DMS53 treated with DMSO at 0.1 percent for 48 hours (cell line): Measurements from ENCODE around the gene SDR39U1.

Experiments used
- DNase-seq: peaks from one replicate; lab custom pipeline; 2025; ENCODE audit not compliant: unreplicated experiment; lab: John Stamatoyannopoulos, UW

SDR39U1 gene

GRCh38 chr14:24430143-24430681, 12.4 kb downstream of the SDR39U1 start:
- peak; percentile 35 for DNase-seq

- DNase-seq = peak; percentile 49
Observed at GRCh38 chr14:24429395-24430142, 13.0 kb downstream of the SDR39U1 start, which contains the start of the genes CBLN3 and KHNYN. Gene CBLN3, minus strand, starts transcription at chr14:24429668. Its CDS starts 614 bp downstream, at chr14:24429054. Gene KHNYN, plus strand, starts transcription at chr14:24429954. Its CDS starts 777 bp downstream, at chr14:24430731.

DNA sequence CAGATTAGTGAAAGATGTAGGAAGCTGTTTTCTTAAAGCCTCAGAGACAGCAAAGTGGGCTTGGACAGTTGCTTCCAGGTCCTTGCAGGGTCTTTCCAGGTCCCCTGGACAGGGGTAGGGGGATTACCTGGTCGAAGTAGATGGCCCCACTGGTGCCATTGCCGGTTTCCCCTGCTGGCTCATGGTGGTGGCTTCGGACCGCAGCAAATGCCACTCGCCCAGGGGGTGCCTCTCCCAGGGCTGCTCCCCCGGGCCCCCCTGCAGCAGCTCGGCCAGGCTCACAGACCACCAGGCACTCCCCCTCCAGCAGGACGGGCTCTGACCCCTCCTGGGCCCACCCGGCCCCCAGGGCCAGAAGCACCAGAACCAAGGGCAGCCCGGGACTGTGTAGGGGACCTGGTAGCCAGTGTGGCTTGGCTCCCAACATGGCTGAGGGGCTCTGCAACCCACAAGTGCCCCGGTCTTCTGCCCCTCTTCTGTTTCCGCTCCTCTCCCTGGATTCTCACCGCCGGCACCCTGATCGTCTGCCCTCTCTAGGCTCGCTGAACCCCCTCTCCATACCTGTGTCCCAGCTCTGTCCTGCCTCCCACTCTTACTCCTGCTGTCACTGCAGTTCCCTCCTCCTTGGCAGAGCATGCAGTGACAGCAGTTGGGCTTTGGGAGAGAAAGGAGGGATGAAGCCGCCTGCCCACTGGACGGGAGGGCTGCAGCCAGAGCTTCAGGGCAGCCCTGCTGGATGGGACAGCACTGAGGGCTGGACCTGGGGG, 13.8 kb downstream of the SDR39U1 start:
- no peak for DNase-seq

GRCh38 chr14:24427537-24428508, 14.8 kb downstream of the SDR39U1 start:
- no peak for DNase-seq

DNA sequence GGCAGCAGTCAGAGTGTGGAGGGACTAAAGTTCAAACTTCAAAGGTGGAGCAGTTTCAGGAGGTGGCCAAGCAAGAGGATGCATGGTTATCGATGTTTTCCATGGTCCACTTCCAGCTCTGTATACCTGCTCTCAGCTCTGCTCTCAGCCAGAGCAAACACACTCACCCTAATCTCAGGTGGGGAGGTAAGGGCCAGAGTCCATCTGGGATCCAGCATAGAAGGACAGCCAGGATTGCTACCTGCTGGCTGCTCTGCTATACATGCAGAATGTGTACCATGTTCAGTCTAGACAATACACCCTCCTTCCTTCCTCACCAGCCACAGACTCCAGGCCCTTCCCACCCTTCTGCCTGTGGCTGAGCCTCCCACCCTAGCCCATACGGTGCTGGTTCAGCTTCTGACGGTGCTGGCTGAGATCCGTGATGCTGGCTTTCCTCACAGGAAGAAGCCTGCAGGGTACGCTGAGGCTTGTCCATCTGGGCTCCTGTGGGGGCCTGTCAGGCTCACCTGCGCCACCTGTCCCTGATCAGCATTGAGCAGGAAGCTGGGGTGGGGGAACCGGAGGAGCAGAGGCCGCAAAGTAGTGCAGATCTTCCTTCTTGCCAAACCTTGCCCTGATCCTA, 15.6 kb downstream of the SDR39U1 start:
- peak; percentile 71 for DNase-seq

DNA sequence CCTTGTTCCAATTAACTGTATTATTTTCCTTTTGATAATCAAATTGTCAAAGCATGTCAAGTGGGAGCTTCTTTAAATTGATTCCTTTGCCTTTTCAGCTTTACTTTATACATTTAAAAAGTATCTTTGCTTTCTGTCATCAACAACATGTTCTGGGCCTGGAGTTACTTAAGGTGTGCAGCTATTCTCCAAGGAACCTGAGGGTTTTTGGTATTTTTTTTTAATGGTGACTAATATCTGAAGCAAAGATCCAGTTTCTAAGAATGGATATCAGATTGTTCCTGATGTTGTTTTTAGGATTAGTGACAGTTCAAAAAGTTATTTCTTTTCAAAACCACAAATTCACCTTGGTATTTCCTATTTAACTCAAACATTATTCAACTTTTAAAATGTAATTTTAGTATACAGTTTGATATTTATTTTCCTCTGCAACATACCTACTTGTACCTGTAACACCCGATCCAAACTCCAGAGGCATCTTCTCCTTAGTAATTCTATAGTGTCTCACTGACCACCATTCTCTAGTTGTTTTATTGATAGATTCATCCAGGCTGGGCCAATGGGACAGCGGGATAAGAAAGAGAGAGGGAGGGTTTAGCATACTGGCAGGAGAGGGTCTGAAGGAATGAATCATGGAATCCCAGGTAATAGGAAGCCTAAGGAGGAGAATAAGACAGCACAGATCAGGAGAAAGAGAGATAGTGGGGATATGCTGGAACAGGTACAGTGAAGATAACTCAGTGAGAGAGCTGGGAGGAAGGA, 16.2 kb downstream of the SDR39U1 start:
- DNase-seq = no peak

GRCh38 chr14:24425704-24426103, 16.9 kb downstream of the SDR39U1 start:
- no peak for DNase-seq

DNA sequence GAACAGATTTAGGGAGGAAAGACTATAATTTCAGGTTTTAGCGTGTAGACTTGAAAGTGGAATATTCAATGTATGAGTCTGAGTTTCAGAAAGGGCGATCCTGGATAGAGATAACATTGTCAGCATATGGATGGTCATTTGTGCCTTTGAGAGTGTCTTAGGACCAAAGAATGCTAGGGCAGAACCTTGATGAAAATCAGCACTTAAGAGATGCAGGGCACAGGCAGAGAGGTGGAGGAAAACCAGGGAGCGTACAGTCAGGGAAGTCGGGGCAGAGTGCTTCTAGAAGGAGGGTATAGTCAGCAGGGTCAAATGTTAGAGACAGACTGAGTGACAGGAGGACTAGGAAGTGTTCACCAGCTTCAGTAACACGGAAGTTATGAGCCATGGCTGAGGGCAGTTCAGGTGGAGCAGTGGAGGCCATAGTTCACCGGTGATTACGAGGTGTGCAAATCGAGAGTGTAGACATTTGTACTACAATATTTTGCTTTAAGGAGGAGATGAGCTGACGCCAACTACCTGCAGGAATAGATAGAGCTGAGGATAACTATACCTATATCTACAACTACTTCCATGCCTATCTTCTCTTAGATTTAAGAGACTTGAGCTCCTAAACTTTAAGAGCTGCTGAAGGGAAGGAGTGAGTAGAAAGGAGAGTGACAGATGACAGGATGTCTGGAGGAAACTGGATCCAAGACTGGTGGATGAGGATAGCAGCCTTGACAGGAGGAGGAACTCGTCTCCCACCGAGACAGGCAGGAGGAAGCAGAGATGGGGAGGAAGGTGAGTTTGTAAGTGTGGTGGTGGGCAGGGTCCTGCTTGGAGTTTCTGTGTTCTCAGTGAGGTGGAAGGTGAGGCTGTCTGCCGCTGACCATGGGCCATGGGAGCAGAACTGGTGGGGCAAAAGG, 19.6 kb downstream of the SDR39U1 start:
- no peak for DNase-seq

GRCh38 chr14:24422261-24422660, 20.3 kb downstream of the SDR39U1 start:
- no peak for DNase-seq

DNA sequence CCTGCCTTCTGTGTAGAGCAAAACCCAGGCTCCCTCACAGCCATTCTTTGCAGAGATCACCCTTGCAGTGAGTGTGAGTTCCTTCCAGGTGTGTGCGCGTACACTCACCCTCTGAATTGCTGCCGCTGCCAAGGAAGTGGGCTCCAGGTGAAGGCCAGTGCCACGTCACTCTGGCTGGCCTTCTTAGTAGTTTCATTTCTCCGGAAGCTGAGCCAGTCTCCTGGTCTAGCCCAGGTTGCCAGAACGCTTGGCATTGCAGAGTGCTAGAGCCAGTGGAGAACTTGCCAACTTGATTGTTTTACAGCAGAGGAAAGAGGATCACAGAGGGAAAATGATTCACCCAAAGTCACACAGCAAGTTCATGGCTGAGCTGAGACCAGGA, 24.1 kb downstream of the SDR39U1 start:
- no peak for DNase-seq

DNA sequence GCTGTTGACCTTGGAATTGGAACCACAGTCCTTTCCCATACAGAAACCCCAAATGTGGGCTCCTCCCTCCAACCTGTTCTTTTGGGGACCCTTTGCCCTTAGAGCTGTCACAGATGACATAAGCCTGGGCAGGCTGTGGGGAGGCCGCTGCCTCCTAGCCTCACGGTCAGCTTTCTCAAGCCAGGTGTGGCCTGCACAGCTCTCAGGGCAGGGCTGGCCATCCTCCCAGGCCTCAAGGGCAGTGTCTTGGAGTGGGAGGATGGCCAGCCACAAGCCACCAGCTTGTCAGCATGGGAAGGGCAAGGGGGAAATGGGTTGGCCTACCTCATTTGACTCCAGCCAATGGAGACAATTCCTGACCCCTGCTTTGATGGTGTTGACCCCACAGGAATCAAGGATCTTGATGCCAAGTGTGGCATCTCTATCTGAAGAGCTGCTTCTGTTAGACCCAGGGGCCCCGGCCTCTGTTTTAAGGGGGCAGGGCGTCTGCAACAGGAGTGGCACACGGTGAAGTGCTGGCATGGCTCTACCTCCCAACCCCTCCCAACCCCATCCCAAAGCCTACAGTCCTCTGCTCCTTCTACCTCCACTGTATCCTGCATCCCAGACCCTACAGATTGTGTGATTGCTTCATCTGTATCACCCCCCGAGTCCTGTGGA, 24.6 kb downstream of the SDR39U1 start:
- no peak for DNase-seq

- DNase-seq = no peak
Observed at GRCh38 chr14:24416932-24417619, 25.5 kb downstream of the SDR39U1 start.

DNA sequence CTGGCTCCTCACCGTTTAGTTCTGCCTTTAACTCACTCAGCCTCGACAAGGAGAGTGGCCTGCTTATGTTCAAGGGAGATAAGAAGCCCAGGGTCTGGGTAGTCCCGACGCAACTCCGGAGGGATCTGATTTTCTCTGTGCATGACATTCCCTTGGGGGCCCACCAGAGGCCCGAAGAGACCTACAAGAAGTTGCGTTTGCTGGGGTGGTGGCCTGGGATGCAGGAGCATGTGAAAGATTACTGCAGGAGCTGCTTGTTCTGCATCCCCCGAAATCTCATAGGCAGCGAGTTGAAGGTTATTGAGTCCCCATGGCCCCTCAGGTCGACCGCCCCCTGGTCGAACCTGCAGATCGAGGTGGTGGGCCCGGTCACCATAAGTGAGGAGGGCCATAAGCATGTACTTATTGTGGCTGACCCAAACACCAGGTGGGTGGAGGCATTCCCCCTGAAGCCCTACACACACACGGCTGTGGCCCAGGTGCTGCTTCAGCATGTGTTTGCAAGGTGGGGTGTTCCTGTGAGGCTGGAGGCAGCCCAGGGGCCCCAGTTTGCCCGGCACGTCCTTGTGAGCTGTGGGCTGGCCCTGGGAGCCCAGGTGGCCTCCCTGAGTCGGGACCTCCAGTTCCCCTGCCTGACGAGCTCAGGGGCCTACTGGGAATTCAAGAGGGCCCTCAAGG, 26.2 kb downstream of the SDR39U1 start:
- DNase-seq = no peak

DNA sequence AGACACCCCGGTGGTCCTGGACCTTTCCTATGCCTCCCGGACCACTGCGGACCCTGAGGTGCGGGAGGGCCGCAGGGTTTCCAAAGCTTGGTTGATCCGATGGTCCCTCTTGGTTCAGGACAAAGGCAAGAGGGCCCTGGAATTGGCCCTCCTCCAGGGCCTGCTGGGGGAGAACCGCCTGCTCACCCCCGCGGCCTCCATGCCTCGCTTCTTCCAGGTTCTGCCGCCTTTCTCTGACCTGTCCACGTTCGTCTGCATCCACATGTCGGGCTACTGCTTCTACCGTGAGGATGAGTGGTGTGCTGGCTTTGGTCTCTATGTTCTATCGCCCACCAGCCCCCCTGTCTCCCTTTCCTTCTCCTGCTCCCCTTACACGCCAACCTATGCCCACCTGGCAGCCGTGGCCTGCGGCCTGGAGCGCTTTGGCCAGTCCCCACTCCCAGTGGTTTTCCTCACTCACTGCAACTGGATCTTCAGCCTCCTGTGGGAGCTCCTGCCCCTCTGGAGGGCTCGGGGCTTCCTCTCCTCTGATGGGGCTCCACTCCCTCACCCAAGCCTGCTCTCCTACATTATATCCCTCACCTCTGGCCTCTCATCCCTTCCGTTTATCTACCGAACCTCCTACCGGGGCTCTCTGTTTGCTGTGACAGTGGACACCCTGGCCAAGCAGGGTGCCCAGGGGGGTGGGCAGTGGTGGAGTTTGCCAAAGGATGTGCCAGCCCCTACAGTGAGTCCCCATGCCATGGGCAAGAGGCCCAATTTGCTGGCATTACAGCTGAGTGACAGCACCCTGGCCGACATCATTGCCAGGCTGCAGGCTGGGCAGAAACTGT, 26.9 kb downstream of the SDR39U1 start:
- DNase-seq = no peak

GRCh38 chr14:24414732-24415420, 27.7 kb downstream of the SDR39U1 start:
- no peak for DNase-seq
